ENCODE data around the gene PFN3.

DNA sequence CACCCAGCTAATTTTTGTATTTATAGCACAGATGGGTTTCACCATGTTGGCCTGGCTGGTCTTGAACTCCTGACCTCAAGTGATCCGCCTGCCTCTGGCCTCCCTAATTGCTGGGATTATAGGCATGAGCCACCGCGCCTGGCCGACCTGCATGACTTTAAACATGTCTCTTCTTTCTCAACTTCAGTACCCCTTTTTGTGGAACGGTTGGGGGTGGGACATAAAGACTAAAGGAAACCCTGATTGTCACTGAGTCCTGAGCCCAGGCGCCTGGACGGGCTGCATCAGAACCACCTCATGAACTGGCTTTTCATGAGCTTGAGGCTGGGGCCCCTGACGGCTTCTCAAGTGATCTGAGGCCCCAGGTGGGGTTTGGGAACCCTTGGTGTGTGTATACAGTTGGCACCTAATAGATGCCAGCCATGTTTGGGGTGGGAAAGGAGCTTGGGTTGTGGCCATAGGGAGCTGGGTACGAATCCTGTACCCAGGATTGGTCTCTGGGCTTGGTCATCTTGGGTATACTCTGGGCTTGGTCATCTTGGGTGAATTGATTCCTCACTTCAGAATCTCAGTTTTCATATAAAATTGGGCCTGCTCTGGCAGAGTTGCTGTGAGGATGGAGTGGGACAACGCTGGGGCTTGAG is 28.2 kb upstream of the PFN3 start:
- TF ChIP-seq, protein P1, sequence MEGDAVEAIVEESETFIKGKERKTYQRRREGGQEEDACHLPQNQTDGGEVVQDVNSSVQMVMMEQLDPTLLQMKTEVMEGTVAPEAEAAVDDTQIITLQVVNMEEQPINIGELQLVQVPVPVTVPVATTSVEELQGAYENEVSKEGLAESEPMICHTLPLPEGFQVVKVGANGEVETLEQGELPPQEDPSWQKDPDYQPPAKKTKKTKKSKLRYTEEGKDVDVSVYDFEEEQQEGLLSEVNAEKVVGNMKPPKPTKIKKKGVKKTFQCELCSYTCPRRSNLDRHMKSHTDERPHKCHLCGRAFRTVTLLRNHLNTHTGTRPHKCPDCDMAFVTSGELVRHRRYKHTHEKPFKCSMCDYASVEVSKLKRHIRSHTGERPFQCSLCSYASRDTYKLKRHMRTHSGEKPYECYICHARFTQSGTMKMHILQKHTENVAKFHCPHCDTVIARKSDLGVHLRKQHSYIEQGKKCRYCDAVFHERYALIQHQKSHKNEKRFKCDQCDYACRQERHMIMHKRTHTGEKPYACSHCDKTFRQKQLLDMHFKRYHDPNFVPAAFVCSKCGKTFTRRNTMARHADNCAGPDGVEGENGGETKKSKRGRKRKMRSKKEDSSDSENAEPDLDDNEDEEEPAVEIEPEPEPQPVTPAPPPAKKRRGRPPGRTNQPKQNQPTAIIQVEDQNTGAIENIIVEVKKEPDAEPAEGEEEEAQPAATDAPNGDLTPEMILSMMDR (optimal IDR thresholded peaks at IDR 0.05 in 1 of 3, IDR thresholded peaks at IDR 0.05 in 1 of 3, conservative IDR thresholded peaks at IDR 0.05 in 1 of 3; ENCODE audit: extremely low read depth in 1 of 3, insufficient read depth in 2 of 3, low read length in 3 of 3), result no peak
- no peak for TF ChIP-seq EZH2 (IDR thresholded peaks at IDR 0.05; ENCODE audit: low read length)

All from keratinocyte (primary cell).